Esophagus squamous epithelium (tissue), 4 donors: ENCODE measurements around the gene APPBP2.

Experiments used
- POLR2A ChIP-seq, 4 donors: fragments of 450-650 bp; IDR thresholded peaks; one replicate each; pipeline ENCODE4 v1.6.1; 2017; ENCODE audit warnings: antibody characterized with exemption in 4 of 4, mild to moderate bottlenecking in 4 of 4, moderate library complexity in 3 of 4
- TF ChIP-seq, protein P1 (sequence below), 6 experiments: fragments of 450-650 bp in 4 of 6; fragments of 200-600 bp in 2 of 6; sonication (generic) in 2 of 6; IDR thresholded peaks; one replicate each; pipeline ENCODE4 v1.5.1; 2016 to 2019; ENCODE audit warnings: antibody characterized with exemption in 6 of 6, mild to moderate bottlenecking in 4 of 6, moderate library complexity in 4 of 6

DNA sequence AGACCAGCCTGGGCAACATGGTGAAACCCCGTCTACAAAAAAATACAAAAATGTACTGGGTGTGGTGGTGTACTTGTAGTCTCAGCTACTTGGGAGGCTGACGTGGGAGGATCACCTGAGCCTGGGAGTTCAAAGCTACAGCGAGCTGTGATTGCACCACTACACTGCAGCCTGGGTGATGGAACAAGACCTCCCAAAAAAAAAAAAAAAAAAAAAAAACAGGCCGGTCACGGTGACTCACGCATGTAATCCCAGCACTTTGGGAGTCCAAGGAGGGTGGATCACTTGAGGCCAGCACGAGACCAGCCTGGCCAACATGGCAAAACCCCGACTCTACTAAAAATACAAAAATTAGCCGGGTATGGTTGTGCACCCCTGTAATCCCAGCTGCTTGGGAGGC, 12.7 kb upstream of the APPBP2 start:
- TF ChIP-seq, protein P1, sequence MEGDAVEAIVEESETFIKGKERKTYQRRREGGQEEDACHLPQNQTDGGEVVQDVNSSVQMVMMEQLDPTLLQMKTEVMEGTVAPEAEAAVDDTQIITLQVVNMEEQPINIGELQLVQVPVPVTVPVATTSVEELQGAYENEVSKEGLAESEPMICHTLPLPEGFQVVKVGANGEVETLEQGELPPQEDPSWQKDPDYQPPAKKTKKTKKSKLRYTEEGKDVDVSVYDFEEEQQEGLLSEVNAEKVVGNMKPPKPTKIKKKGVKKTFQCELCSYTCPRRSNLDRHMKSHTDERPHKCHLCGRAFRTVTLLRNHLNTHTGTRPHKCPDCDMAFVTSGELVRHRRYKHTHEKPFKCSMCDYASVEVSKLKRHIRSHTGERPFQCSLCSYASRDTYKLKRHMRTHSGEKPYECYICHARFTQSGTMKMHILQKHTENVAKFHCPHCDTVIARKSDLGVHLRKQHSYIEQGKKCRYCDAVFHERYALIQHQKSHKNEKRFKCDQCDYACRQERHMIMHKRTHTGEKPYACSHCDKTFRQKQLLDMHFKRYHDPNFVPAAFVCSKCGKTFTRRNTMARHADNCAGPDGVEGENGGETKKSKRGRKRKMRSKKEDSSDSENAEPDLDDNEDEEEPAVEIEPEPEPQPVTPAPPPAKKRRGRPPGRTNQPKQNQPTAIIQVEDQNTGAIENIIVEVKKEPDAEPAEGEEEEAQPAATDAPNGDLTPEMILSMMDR (IDR thresholded peaks at IDR 0.05), result no peak
- no peak for TF ChIP-seq POLR2A (IDR thresholded peaks at IDR 0.05)
